ENCODE data around the gene CAMK2D.

CAMK2D gene

GRCh38 chr4:113559947-113560346, 201.6 kb downstream of the CAMK2D start:
- DNase-seq, result no peak

GRCh38 chr4:113556382-113557134, 205.0 kb downstream of the CAMK2D start:
- DNase-seq, result no peak

GRCh38 chr4:113555868-113556267, 205.7 kb downstream of the CAMK2D start:
- DNase-seq, result no peak

DNA sequence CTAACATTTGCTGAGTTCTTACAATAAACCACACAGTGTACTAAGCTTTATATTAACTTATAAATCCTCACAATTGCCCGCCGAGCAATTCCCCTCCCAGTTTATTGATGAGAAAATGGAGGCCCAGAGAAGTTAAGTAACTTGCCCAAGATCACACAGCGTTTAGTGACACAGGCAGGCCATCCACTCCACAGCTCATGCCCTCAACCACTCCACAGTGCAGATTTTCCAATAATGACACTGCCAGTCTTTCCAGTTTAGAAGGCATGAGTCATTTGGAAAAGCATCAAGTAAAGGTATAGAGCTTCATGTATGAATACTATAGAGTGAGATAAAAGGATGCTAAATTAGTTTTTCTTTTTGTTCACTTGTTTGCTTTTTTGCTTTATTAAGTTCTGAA, 208.5 kb downstream of the CAMK2D start:
- DNase-seq, result no peak

GRCh38 chr4:113550510-113550909, 211.0 kb downstream of the CAMK2D start:
- DNase-seq, result no peak

GRCh38 chr4:113548303-113548702, 213.2 kb downstream of the CAMK2D start:
- DNase-seq, result no peak

GRCh38 chr4:113547487-113548042, 214.0 kb downstream of the CAMK2D start:
- DNase-seq, result peak; percentile 95

GRCh38 chr4:113541933-113542332, 219.6 kb downstream of the CAMK2D start:
- DNase-seq, result no peak

GRCh38 chr4:113540859-113541258, 220.7 kb downstream of the CAMK2D start:
- DNase-seq, result peak; percentile 70

GRCh38 chr4:113539408-113539807, 222.1 kb downstream of the CAMK2D start:
- DNase-seq, result peak; percentile 42

DNA sequence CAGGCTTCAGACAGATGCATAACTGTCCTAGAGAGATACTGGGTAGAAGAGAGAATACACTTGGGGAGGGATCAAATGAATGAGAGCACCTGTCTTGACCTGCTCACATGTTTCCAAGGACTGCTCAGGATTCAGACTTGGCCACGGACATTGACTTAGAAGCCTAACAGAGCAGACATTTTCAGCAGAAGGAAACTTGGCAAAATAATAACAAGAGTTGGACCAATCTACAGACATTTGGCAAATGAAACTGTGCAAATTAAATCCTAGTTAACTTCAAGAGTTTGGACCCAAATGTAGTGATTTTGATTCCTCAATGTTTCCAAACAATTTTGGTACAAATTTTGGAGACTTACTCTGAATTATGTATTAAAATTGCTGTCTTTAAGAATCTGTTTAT, 223.9 kb downstream of the CAMK2D start:
- no peak for DNase-seq

DNA sequence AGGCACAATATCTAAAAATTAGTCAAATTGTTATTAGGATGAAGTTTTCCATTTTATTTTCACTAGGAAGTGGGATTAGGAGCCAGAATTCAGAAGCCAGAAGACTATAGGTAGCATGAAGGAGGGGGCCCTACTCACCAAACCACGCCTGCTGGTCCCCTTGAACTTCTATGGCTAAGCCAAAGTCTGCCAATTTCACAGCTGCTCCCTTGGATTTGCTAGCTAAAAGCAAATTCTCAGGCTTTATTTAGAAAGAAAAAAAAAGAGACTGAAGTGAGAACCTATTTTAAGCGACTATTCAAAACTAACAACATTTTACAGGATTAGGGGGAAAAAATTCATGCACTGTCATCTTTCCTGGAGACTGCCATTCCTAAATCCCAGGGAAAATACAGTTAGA, 224.3 kb downstream of the CAMK2D start:
- no peak for DNase-seq

GRCh38 chr4:113534711-113535110, 226.8 kb downstream of the CAMK2D start:
- DNase-seq, result no peak

GRCh38 chr4:113531572-113531971, 230.0 kb downstream of the CAMK2D start:
- DNase-seq, result no peak

- no peak for DNase-seq
Observed at GRCh38 chr4:113528395-113528794, 233.1 kb downstream of the CAMK2D start.

DNA sequence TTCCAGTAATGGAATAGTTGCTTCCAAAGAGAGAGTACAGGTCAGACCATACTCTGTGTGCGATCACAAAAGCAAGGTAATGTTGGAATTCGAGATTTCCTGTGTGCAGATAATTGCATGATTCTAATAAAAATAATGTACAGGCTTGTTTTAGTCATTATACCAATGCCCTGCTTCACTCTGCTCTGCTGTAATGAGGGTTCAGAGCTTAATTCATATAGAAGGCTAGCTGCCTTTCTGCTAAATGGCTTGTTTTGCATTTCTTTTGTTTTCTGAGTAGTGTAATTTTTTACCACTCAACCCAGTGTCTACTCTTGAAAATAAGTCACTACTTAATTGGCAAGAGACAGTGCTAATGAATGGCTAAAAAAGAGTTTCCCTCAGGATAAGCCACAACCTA, 236.0 kb downstream of the CAMK2D start:
- no peak for DNase-seq

DNA sequence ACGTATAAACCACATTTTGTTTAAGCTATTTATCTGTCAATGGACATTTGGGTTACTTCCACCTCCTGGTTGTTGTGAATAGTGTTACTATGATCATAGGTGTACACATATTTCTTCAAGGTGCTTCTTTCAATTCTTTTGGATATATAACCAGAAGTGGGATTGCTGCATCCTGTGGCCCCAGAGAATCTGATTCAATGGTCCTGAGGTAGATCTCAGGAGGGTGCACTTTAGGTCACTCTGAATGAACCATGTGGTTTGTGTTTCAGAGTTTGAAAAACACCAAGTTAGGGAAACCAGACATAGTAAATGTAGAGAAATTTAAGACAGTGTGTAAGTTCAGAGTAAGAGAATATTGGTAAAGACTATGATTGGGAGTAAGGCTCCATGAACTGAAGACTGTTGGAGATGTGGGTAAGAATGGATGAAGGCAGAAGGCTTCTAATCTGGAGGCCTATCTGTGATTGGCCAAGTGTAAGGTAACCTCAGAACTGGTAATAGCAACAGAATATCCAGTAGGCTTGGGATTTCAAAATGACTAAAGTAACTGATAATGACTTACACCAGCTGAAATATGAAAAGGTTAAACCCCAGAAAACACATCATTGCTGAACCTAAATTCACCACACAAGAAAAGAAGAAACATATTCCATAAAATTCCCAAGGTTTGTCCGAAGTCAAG, 236.9 kb downstream of the CAMK2D start:
- no peak for DNase-seq

GRCh38 chr4:113524096-113524495, 237.4 kb downstream of the CAMK2D start:
- no peak for DNase-seq

GRCh38 chr4:113522433-113522832, 239.1 kb downstream of the CAMK2D start:
- DNase-seq, result no peak

DNA sequence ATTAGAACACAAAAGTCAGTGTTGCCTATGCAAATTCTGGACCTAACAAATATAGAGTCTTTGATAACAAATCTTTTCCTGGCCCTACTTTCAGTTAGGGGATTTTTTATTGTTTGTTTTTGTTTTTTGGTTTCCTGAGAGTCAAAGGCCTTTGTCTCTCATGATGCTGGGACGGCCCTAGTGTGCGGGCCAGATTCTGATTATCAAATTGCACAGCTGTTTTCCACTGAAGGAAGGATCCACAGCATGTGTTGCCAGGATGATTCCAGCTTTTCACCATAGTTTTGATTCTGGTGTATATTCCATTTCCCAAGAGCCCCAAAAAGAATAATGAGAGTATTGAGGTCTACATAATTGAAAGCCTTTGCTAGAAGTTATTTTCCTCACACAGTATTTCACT, 248.2 kb downstream of the CAMK2D start:
- DNase-seq, result no peak

DNA sequence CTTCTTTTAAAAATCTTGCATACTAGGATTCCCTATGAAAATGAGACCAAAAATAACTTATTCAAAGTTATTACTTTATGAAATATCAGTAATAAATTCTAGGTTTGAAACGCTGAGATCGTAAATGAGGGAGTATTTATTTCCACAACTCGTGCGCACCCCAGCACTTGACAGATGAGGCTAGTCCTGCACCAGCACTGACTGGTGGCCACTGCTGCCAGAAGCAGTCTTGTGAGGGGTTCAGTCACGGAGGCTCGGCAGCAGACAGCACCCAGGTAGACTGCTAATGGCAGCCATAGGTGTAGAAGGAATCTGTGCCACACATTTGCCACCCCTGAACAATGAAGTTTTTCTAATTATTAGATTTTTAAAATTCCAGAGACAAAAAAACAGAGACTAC, 248.7 kb downstream of the CAMK2D start:
- DNase-seq, result no peak

DNA sequence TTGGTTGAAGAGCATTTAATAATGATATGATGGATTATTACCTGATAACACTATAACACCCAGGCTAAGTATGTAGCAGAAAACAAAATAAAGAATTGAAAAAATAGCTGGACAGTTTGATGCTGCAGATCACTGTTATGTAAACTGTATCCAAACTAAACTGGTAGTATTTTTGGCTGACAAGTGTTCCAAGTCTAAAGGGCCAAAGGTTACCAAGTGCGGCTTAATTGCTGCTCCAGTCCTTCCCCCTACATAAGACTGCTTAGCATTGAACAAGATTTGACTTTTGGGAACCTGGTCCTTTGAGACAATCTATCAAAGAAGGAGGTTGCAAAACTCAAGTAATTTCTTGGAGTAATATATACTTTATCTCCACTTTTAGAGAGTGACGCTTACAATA, 249.6 kb downstream of the CAMK2D start:
- no peak for DNase-seq

- no peak for DNase-seq
Observed at GRCh38 chr4:113509851-113510250, 251.7 kb downstream of the CAMK2D start.

DNA sequence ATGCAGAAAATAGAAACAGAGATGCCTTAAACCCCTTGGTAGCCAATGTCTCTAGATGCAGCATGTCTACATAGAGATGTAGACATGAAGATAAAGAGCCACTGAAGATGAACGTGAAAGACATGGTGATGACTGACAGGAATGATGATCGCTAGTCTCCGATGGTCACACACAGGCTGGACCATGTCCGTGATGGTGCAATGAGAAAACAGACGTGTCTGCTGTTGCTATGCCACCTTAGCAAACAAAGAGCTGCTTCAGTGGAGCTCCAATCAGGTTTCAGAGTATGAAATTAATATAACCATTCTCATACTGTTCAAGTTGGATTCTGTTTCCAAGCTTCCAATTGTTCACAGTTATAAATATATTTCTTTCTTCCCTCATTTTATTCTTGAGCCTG, 256.5 kb downstream of the CAMK2D start:
- no peak for DNase-seq
